ENCODE data around the gene RBM10.
"Not testable (repeated sequence)": the region's sequence is repeated elsewhere in the genome, so short reads cannot be mapped to it uniquely, and the experiment has no call there.

Gene RBM10

DNA sequence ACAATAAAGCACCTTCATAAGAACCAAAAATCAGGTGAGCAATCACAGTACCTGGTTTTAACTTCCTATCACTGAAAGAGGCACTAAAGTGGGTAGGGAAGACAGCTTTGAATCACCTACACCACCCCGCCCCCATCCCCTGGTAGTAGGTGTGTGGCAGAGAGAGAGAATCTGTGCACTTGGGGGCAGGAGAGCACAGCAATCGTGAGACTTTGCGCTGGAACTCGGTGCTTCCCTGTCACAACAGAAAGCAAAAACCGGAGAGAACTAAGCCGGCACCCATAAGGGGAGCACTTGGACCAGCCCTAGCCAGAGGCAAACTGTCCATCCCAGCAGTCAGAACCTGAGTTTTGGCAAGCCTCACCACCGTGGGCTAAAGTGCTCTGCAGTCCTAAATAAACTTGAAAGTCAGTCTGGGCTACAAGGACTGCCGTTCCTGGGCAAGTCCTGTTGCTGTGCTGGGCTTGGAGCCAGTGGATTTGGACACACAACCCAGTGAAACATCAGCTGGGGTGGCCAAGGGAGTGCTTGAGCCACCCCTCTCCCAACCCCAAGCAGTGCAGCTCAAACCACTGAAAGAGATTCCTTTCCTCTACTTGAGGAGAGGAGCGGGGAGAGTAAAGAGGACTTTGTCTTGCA lies 32.6 kb upstream of the RBM10 start:
- in situ Hi-C loops (cut with HindIII; ENCODE audit: low pct_ligation_motif_present, low sequenced_read_pairs), result no loop called here
- no peak for DNase-seq
- no peaks in the 10 kb centered on the region for H3K36me3 ChIP-seq (replicated peaks)
- no peak overlapping the region for H3K4me3 ChIP-seq (ENCODE audit: low read depth, low read length)
- no peaks in the 10 kb centered on the region for H3K27me3 ChIP-seq (replicated peaks)
- TF ChIP-seq, protein P1, sequence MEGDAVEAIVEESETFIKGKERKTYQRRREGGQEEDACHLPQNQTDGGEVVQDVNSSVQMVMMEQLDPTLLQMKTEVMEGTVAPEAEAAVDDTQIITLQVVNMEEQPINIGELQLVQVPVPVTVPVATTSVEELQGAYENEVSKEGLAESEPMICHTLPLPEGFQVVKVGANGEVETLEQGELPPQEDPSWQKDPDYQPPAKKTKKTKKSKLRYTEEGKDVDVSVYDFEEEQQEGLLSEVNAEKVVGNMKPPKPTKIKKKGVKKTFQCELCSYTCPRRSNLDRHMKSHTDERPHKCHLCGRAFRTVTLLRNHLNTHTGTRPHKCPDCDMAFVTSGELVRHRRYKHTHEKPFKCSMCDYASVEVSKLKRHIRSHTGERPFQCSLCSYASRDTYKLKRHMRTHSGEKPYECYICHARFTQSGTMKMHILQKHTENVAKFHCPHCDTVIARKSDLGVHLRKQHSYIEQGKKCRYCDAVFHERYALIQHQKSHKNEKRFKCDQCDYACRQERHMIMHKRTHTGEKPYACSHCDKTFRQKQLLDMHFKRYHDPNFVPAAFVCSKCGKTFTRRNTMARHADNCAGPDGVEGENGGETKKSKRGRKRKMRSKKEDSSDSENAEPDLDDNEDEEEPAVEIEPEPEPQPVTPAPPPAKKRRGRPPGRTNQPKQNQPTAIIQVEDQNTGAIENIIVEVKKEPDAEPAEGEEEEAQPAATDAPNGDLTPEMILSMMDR (IDR thresholded peaks at IDR 0.05; ENCODE audit: low read depth, low read length, missing control alignments), result no peak
- no peak overlapping the region for H3K27ac ChIP-seq

- H3K27me3 ChIP-seq (replicated peaks); DNase-seq; H3K4me3 ChIP-seq (ENCODE audit: low read depth, low read length); H3K27ac ChIP-seq; H3K36me3 ChIP-seq (replicated peaks); in situ Hi-C loops (cut with HindIII; ENCODE audit: low pct_ligation_motif_present, low sequenced_read_pairs): not testable (repeated sequence)
These were observed 28.4 kb upstream of the RBM10 start for GRCh38 chrX:47116551-47117110.

DNA sequence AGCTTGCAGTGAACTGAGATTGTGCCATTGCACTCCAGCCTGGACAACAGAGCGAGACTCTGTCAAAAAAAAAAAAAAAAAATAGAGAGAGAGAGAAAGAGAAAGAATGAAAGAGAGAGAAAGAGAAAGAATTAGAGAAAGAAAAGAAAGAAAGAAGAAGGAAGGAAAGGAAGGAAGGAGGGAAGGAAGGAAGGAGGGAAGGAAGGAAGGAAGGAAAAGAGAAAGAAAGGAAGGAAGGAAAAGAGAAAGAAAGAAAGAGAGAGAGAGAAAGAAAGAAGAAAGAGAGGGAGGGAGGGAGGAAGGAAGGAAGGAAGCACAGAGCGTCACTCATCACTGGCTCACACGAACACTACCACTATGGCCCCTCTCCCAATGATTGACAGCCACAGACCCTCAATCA lies 20.6 kb upstream of the RBM10 start:
- H3K4me3 ChIP-seq (ENCODE audit: low read depth, low read length); H3K27me3 ChIP-seq (replicated peaks); DNase-seq; H3K36me3 ChIP-seq (replicated peaks); in situ Hi-C loops (cut with HindIII; ENCODE audit: low pct_ligation_motif_present, low sequenced_read_pairs); H3K27ac ChIP-seq: not testable (repeated sequence)

- H3K27ac ChIP-seq, result peak overlapping the region; percentile 78
- DNase-seq, result peak; percentile 97
- TF ChIP-seq, protein P1 (IDR thresholded peaks at IDR 0.05; ENCODE audit: low read depth, low read length, missing control alignments), result no peak
- in situ Hi-C loops (cut with HindIII; ENCODE audit: low pct_ligation_motif_present, low sequenced_read_pairs), result no loop called here
- H3K27me3 ChIP-seq (replicated peaks), result no peaks in the 10 kb centered on the region
- no peaks in the 10 kb centered on the region for H3K36me3 ChIP-seq (replicated peaks)
- peak overlapping the region; percentile 69 for H3K4me3 ChIP-seq (ENCODE audit: low read depth, low read length)
These were observed 15.7 kb upstream of the RBM10 start for GRCh38 chrX:47129157-47129898.

- TF ChIP-seq, protein P1 (IDR thresholded peaks at IDR 0.05; ENCODE audit: low read depth, low read length, missing control alignments), result no peak
- in situ Hi-C loops (cut with HindIII; ENCODE audit: low pct_ligation_motif_present, low sequenced_read_pairs), result no loop called here
- no peak overlapping the region for H3K27ac ChIP-seq
- peak overlapping the region; percentile 69 for H3K4me3 ChIP-seq (ENCODE audit: low read depth, low read length)
- H3K36me3 ChIP-seq (replicated peaks), result no peaks in the 10 kb centered on the region
- DNase-seq, result no peak
- H3K27me3 ChIP-seq (replicated peaks), result no peaks in the 10 kb centered on the region
These were observed 15.1 kb upstream of the RBM10 start for GRCh38 chrX:47129899-47130358.

GRCh38 chrX:47133493-47133892 lies 11.5 kb upstream of the RBM10 start:
- in situ Hi-C loops (cut with HindIII; ENCODE audit: low pct_ligation_motif_present, low sequenced_read_pairs), result no loop called here
- no peaks in the 10 kb centered on the region for H3K27me3 ChIP-seq (replicated peaks)
- TF ChIP-seq, protein P1 (IDR thresholded peaks at IDR 0.05; ENCODE audit: low read depth, low read length, missing control alignments), result no peak

GRCh38 chrX:47135650-47136049 lies 9.4 kb upstream of the RBM10 start:
- H3K27me3 ChIP-seq (replicated peaks); H3K36me3 ChIP-seq (replicated peaks); H3K27ac ChIP-seq; in situ Hi-C loops (cut with HindIII; ENCODE audit: low pct_ligation_motif_present, low sequenced_read_pairs); H3K4me3 ChIP-seq (ENCODE audit: low read depth, low read length): not testable (repeated sequence)
- peak; percentile 65 for DNase-seq

More at GRCh38 chrX:47133493-47133892, 11.5 kb upstream of the RBM10 start:
- no peak for DNase-seq
- H3K27ac ChIP-seq, result no peak overlapping the region
- no peak overlapping the region for H3K4me3 ChIP-seq (ENCODE audit: low read depth, low read length)
- no peaks in the 10 kb centered on the region for H3K36me3 ChIP-seq (replicated peaks)

All from brain microvascular endothelial cell (primary cell).